GM23338 (cell line): ENCODE results near the gene GRK5. TPM values are rescaled to one million over a fixed set of nuclear protein-coding genes. Genes with fewer than 3 reads are reported as not detected.

Experiments used
- ATAC-seq: fragments of 200-7000 bp; cut with Tn5 transposase; 3 replicates; pipeline ENCODE4 v1.9.1; 2020
- DNase-seq: peaks from one replicate; pipeline ENCODE4 v3.0.0-alpha.2; 2015; ENCODE audit warnings: low spot score
- H2AFZ ChIP-seq: fragments of 200-600 bp; sonication (generic); 2 replicates; pipeline ENCODE4 v1.8.0; 2016; ENCODE audit warnings: antibody characterized with exemption, mild to moderate bottlenecking, moderate library complexity
- H3F3A ChIP-seq: fragments of 200-600 bp; sonication (generic); replicated peaks from 2 replicates; pipeline ENCODE4 v1.8.0; 2017; ENCODE audit warnings: antibody characterized with exemption, mixed run types, low read depth
- H3K27ac ChIP-seq: fragments of 200-600 bp; sonication (generic); 2 replicates; pipeline ENCODE4 v1.6.1; 2016; ENCODE audit warnings: low read depth
- H3K27me3 ChIP-seq: fragments of 200-600 bp; sonication (generic); 2 replicates; pipeline ENCODE4 v1.8.0; 2016; ENCODE audit warnings: mild to moderate bottlenecking, mixed run types, moderate library complexity; ENCODE audit not compliant: insufficient read depth
- H3K36me3 ChIP-seq: fragments of 200-600 bp; sonication (generic); 2 replicates; pipeline ENCODE4 v1.8.0; 2016; ENCODE audit warnings: mild to moderate bottlenecking; ENCODE audit not compliant: insufficient read depth
- H3K4me1 ChIP-seq: fragments of 200-600 bp; sonication (generic); 2 replicates; pipeline ENCODE4 v1.8.0; 2016; ENCODE audit warnings: mild to moderate bottlenecking, moderate library complexity; ENCODE audit not compliant: insufficient read depth
- H3K4me2 ChIP-seq: fragments of 200-600 bp; sonication (generic); 2 replicates; pipeline ENCODE4 v1.7.1; 2017; ENCODE audit warnings: mixed run types
- H3K4me3 ChIP-seq: fragments of 200-600 bp; sonication (generic); 2 replicates; pipeline ENCODE4 v1.6.1; 2016; ENCODE audit warnings: mixed run types
- H3K79me2 ChIP-seq: fragments of 200-600 bp; sonication (generic); replicated peaks from 2 replicates; pipeline ENCODE4 v1.8.0; 2017; ENCODE audit warnings: mild to moderate bottlenecking; ENCODE audit not compliant: insufficient read depth
- H3K9me2 ChIP-seq: fragments of 200-600 bp; sonication (generic); 2 replicates; pipeline ENCODE4 v1.8.0; 2017; ENCODE audit not compliant: insufficient read depth
- H4K20me1 ChIP-seq: fragments of 200-600 bp; sonication (generic); replicated peaks from 2 replicates; pipeline ENCODE4 v1.8.0; 2017; ENCODE audit warnings: mild to moderate bottlenecking; ENCODE audit not compliant: insufficient read depth
- H3K27ac Mint-ChIP-seq: 2 replicates; pipeline ENCODE4 v1.8.0; 2020; ENCODE audit warnings: inconsistent platforms, mild to moderate bottlenecking, moderate library complexity, mixed read lengths
- H3K27me3 Mint-ChIP-seq: 3 replicates; pipeline ENCODE4 v1.8.0; 2022; ENCODE audit warnings: low read depth, mild to moderate bottlenecking, moderate library complexity, mixed read lengths, inconsistent platforms; ENCODE audit not compliant: insufficient read depth, poor library complexity
- H3K36me3 Mint-ChIP-seq: 3 replicates; pipeline ENCODE4 v1.8.0; 2021; ENCODE audit warnings: low read depth, mild to moderate bottlenecking, inconsistent platforms, moderate library complexity, mixed read lengths
- H3K4me1 Mint-ChIP-seq: 3 replicates; pipeline ENCODE4 v1.8.0; 2020; ENCODE audit warnings: mild to moderate bottlenecking, inconsistent platforms, mixed read lengths
- H3K4me3 Mint-ChIP-seq: 3 replicates; pipeline ENCODE4 v1.8.0; 2021; ENCODE audit warnings: moderate library complexity, mild to moderate bottlenecking, inconsistent platforms, mixed read lengths
- H3K9me3 Mint-ChIP-seq: 3 replicates; pipeline ENCODE4 v1.8.0; 2020; ENCODE audit warnings: moderate library complexity, mild to moderate bottlenecking, inconsistent platforms, mixed read lengths
- CTCF ChIP-seq, 2 experiments: fragments of 200-600 bp in 1 of 2; sonication (generic) in 1 of 2; conservative IDR thresholded peaks; 2 replicates each; pipeline versions ENCODE4 v1.5.1 to v1.6.1; 2016 to 2017; ENCODE audit warnings: antibody characterized with exemption in 2 of 2, low read depth in 2 of 2, mild to moderate bottlenecking in 2 of 2, moderate library complexity in 1 of 2
- JUNB ChIP-seq: IDR thresholded peaks from one replicate; pipeline ENCODE4 v1.6.1; 2016; ENCODE audit warnings: antibody characterized with exemption; ENCODE audit not compliant: unreplicated experiment
- NANOG ChIP-seq: IDR thresholded peaks from 2 replicates; pipeline ENCODE4 v1.6.1; 2016; ENCODE audit warnings: antibody characterized with exemption, borderline replicate concordance
- STAT1 ChIP-seq: IDR thresholded peaks from one replicate; pipeline ENCODE4 v1.6.1; 2016; ENCODE audit warnings: antibody characterized with exemption; ENCODE audit not compliant: unreplicated experiment
- ZNF114 ChIP-seq: fragments of 250-450 bp; sonication (Bioruptor Pico); IDR thresholded peaks from 2 replicates; pipeline ENCODE4 v1.5.0; 2020; ENCODE audit warnings: mild to moderate bottlenecking, moderate library complexity
- ZNF331 ChIP-seq: fragments of 250-450 bp; sonication (Bioruptor Pico); IDR thresholded peaks from 2 replicates; pipeline ENCODE4 v1.5.0; 2020; ENCODE audit warnings: low read depth, mild to moderate bottlenecking, moderate library complexity
- polyA plus RNA-seq: library from polyadenylated mRNA; unstranded; fragments of >200 nt; fragmentation: Nextera tagmentation; extraction: Ambion mirVana; gene quantifications from 2 replicates; pipeline ENCODE4 v1.2.1, GENCODE V29; 2016
- total RNA-seq: library from RNA; depleted of rRNA; stranded (reverse); fragments of >200 nt; shearing (Covaris generic); gene quantifications from 2 replicates; pipeline ENCODE4 v1.2.3, GENCODE V29; 2014

GRK5 gene
- total and polyA plus RNA-seq, 2 experiments from 2014 or later: 0.53 to 2.0 TPM

GRCh38 chr10:119371704-119372663, 164.6 kb downstream of the GRK5 start:
- Mint-ChIP-seq H3K27ac (no peak overlapping the region), H3K36me3 (no peaks in the 10 kb centered on the region), H3K9me3 (no peaks in the 10 kb centered on the region), H3K27me3 (no peaks in the 10 kb centered on the region), H3K4me3 (no peak overlapping the region), H3K4me1 (no peaks in the 10 kb centered on the region; the same call in 2 of the 3 replicates)
- ATAC-seq (no peak), DNase-seq (no peak)
- Histone ChIP-seq H4K20me1 (no peaks in the 10 kb centered on the region; the same call in 1 of the 2 replicates), H3K36me3 (no peaks in the 10 kb centered on the region), H3K27me3 (no peaks in the 10 kb centered on the region), H3K4me1 (no peaks in the 10 kb centered on the region), H2AFZ (no peak overlapping the region), H3K79me2 (no peaks in the 10 kb centered on the region), H3K9me2 (no peaks in the 10 kb centered on the region), H3K27ac (no peak overlapping the region), H3K4me2 (no peak overlapping the region), H3K4me3 (no peak overlapping the region), H3F3A (no peaks in the 10 kb centered on the region)
- TF ChIP-seq CTCF (conservative IDR thresholded peaks at IDR 0.05; ENCODE audit: low read depth in 2 of 2) (no peak), JUNB (no peak)

- ATAC-seq: no peak
- H3K4me1 ChIP-seq: no peaks in the 10 kb centered on the region
- no peak overlapping the region for H3K4me3 ChIP-seq
- H2AFZ ChIP-seq: no peak overlapping the region
- Mint-ChIP-seq H3K27ac (no peak overlapping the region), H3K4me3 (no peak overlapping the region), H3K9me3 (no peaks in the 10 kb centered on the region), H3K36me3 (no peaks in the 10 kb centered on the region), H3K4me1 (peaks cover 3% of the 10 kb centered on the region; the same call in 2 of the 3 replicates), H3K27me3 (no peaks in the 10 kb centered on the region)
- no peak for DNase-seq
- H3F3A ChIP-seq: no peaks in the 10 kb centered on the region
- no peaks in the 10 kb centered on the region; the same call in 1 of the 2 replicates for H4K20me1 ChIP-seq
- no peak overlapping the region for H3K4me2 ChIP-seq
- TF ChIP-seq STAT1: no peak
- no peak for TF ChIP-seq ZNF331
- no peak for TF ChIP-seq CTCF (conservative IDR thresholded peaks at IDR 0.05; ENCODE audit: low read depth in 2 of 2)
- no peak for TF ChIP-seq NANOG
- no peak for TF ChIP-seq ZNF114 (CRISPR knock-in tag)
- no peak overlapping the region for H3K27ac ChIP-seq
- H3K27me3 ChIP-seq: no peaks in the 10 kb centered on the region
- no peaks in the 10 kb centered on the region for H3K9me2 ChIP-seq
- no peaks in the 10 kb centered on the region for H3K79me2 ChIP-seq
- no peaks in the 10 kb centered on the region for H3K36me3 ChIP-seq
Observed at GRCh38 chr10:119373294-119374102, 166.1 kb downstream of the GRK5 start.
